HFFc6 (cell line): ENCODE measurements around the gene NLRC3. TPM values are rescaled to one million over a fixed set of nuclear protein-coding genes. Genes with fewer than 3 reads are reported as not detected.

ENCODE experiments used
- DNase-seq: peaks from one replicate; pipeline ENCODE4 v3.0.0-alpha.2; 2018
- H3K27ac Mint-ChIP-seq: 2 replicates; pipeline ENCODE4 v1.8.0; 2020; ENCODE audit warnings: mild to moderate bottlenecking, mixed read lengths
- H3K27me3 Mint-ChIP-seq: 2 replicates; pipeline ENCODE4 v1.8.0; 2021; ENCODE audit warnings: mild to moderate bottlenecking, moderate library complexity, mixed read lengths; ENCODE audit not compliant: insufficient read depth
- H3K36me3 Mint-ChIP-seq: 2 replicates; pipeline ENCODE4 v1.8.0; 2021; ENCODE audit warnings: low read depth, mixed read lengths
- H3K4me1 Mint-ChIP-seq: 2 replicates; pipeline ENCODE4 v1.8.0; 2020; ENCODE audit warnings: low read depth, mixed read lengths
- H3K4me3 Mint-ChIP-seq: 2 replicates; pipeline ENCODE4 v1.8.0; 2020; ENCODE audit warnings: mild to moderate bottlenecking, moderate library complexity, mixed read lengths
- H3K9me3 Mint-ChIP-seq: 2 replicates; pipeline ENCODE4 v1.8.0; 2020; ENCODE audit warnings: mild to moderate bottlenecking, mixed read lengths
- CTCF ChIP-seq: fragments of 200-600 bp; sonication (generic); IDR thresholded peaks from 2 replicates; pipeline ENCODE4 v1.5.0; 2021; ENCODE audit warnings: antibody characterized with exemption, mild to moderate bottlenecking
- total RNA-seq, 6 experiments: library from RNA; stranded (reverse); fragmentation: NEBNext Ultra II Directional; extraction: Animal tissue kit (Norgen Biotek cat#: 25700); gene quantifications; 2 replicates in 1 of 6; 3 replicates in 5 of 6; pipeline ENCODE4 v1.2.3, GENCODE V29; 2021

NLRC3 gene
- total RNA-seq, 6 experiments from 2014 or later, result not detected

DNA sequence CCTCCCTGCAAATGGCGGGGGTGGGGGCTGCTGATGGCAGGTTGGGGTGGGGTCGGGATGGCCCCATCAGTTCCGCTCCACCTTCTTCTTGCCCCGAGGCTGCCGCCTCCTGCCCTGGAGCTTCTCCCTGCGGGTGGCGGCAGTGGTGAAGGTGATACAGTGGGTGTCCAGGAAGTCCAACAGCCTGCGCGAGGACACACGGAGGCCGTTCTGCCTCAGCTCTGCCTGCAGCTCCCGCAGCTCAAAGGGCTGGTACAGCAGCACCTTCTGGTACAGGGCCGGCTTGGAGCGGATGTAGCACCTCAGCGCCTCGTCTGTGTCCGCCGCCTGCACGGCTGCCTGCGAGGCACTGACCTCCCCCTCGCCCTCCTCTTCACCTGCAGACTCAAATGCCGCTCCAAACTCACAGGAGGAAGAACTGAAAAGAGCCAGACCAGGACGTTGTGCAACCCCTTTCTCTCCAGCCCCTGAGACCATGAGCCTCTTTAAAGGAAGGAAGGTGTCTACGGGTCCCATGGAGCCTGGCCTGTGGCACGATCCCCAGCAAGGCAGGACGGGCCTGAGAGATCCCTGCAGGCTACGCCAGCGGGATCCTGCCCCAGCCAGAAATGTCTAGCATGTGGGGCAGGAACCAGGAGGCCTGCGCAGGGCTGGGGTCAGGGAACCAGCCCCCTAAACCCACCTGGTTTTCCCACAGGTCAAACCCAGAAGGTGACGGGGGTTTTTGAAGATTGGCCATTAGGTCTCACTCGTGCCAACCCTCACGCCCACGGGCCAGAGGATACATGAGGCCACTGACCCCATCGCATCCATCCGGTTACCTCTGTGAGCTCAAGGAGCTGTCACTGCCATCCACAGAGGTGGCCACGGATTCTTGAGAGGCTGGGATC, 5.3 kb upstream of the NLRC3 start:
- Mint-ChIP-seq H3K36me3 (no peaks in the 10 kb centered on the region), H3K4me1 (peaks cover 11% of the 10 kb centered on the region), H3K4me3 (no peak overlapping the region), H3K27me3 (no peaks in the 10 kb centered on the region), H3K9me3 (no peaks in the 10 kb centered on the region), H3K27ac (no peak overlapping the region)
- no peak for DNase-seq
- TF ChIP-seq CTCF, result no peak

DNA sequence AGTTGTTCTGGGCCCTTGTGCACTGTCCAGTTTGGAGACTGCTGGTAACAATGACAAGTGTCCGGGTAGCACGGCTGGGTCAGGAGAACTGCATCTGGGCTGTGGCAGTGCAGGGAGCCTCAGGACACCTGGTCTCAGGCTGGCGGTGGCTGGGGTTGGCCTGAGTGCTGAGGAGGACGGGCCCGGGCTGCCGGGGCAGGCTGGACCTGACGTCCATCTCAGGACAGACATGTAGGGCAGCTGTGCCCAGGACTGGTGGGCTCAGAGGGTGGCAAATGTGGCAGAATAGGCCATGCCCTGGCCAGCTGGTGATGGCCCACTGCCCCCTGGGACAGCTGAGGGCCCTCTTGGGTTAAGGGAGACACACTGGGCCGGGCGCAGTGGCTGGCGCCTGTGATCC, 4.2 kb upstream of the NLRC3 start:
- no peaks in the 10 kb centered on the region for H3K36me3 Mint-ChIP-seq
- H3K4me1 Mint-ChIP-seq, result peaks cover 11% of the 10 kb centered on the region
- no peak for DNase-seq
- H3K4me3 Mint-ChIP-seq, result no peak overlapping the region
- H3K27ac Mint-ChIP-seq, result no peak overlapping the region
- peaks cover under 1% of the 10 kb centered on the region; the same call in 1 of the 2 replicates for H3K27me3 Mint-ChIP-seq
- no peak for TF ChIP-seq CTCF
- H3K9me3 Mint-ChIP-seq, result no peaks in the 10 kb centered on the region

DNA sequence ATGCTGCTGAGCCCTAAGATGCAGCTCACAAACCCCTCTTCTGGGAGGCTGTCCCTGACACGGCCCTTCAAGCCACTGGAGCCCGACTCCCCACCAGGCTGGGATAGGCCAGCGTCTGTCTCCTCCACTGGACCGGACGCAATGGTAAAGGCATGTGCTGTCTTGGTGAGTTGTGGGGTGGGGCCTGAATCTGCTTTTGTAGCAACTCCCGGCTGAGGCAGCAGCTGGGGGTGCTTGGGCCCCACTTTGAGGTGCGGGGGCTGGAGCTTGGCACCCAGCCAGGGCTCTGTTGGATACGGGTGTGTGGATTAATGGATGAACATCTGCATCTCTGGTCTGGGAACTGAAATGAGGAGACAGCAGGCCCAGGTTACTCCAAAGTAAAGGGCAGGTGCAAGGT, 3.5 kb upstream of the NLRC3 start:
- no peak for DNase-seq
- H3K4me1 Mint-ChIP-seq, result peaks cover 11% of the 10 kb centered on the region
- no peaks in the 10 kb centered on the region for H3K36me3 Mint-ChIP-seq
- no peaks in the 10 kb centered on the region for H3K9me3 Mint-ChIP-seq
- H3K4me3 Mint-ChIP-seq, result no peak overlapping the region
- H3K27ac Mint-ChIP-seq, result no peak overlapping the region
- TF ChIP-seq CTCF, result no peak
- H3K27me3 Mint-ChIP-seq, result peaks cover 2% of the 10 kb centered on the region; the same call in 1 of the 2 replicates

- no peaks in the 10 kb centered on the region for H3K36me3 Mint-ChIP-seq
- DNase-seq, result no peak
- no peaks in the 10 kb centered on the region for H3K9me3 Mint-ChIP-seq
- no peak for TF ChIP-seq CTCF
- peaks cover 2% of the 10 kb centered on the region; the same call in 1 of the 2 replicates for H3K27me3 Mint-ChIP-seq
- H3K4me3 Mint-ChIP-seq, result no peak overlapping the region
- H3K27ac Mint-ChIP-seq, result no peak overlapping the region
- H3K4me1 Mint-ChIP-seq, result peaks cover 11% of the 10 kb centered on the region
These were observed 3.0 kb upstream of the NLRC3 start for GRCh38 chr16:3580251-3580651.

DNA sequence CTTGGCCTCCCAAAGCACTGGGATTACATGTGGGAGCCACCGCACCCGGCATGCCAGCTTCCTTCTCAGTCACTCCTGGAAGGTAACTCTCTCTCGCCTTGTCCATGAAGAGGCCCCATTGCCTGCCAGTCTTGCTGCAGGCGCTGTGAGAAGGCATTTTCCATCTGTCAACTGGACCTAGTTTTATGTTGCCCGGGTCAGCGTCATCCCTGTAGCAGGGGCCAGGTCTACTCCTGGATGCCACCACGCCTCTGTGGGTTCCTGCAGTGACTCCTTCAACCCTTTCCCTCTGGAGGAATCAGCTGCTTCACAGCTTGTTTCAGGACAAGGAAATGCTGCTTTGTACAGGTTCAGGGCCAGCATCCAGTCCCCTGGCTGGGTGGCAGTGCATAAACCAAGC, 2.6 kb upstream of the NLRC3 start:
- no peak for TF ChIP-seq CTCF
- Mint-ChIP-seq H3K27me3 (peaks cover 2% of the 10 kb centered on the region; the same call in 1 of the 2 replicates), H3K4me3 (no peak overlapping the region), H3K27ac (no peak overlapping the region), H3K4me1 (peaks cover 11% of the 10 kb centered on the region), H3K36me3 (no peaks in the 10 kb centered on the region), H3K9me3 (no peaks in the 10 kb centered on the region)
- no peak for DNase-seq
